K562 (cell line): Measurements from ENCODE around the gene TNF. TPM values are rescaled to one million over a fixed set of nuclear protein-coding genes. Genes with fewer than 3 reads are reported as not detected.

Experiments used
- ATAC-seq: fragments of 200-7000 bp; cut with Tn5 transposase; 3 replicates; pipeline ENCODE4 v1.9.1; 2020; ENCODE audit warnings: moderate library complexity
- BruUV-seq: library from RNA; stranded (reverse); fragments of 400-500 nt; replicated peaks from 2 replicates; lab custom pipeline; 2021; lab: Mats Ljungman, UMichigan
- CTCF ChIA-PET: fragments of 300-600 bp; formaldehyde crosslinking; extraction: SDS; loops from one replicate; lab custom pipeline; 2021; ENCODE audit warnings: low intra/inter-chr PET ratio; lab: Yijun Ruan, JAX
- POLR2A ChIA-PET: fragments of 300-600, 350-650 bp; sonication (Branson Sonifier 250); formaldehyde crosslinking; extraction: SDS; loops from one replicate; lab custom pipeline; 2021; ENCODE audit warnings: antibody characterized with exemption, inconsistent platforms; lab: Yijun Ruan, JAX
- DNase-seq, 4 experiments: peaks; one replicate each; pipeline versions ENCODE4 v3.0.0 to v3.0.0-alpha.2; 2011 to 2018; ENCODE audit warnings: low spot score in 3 of 4, mixed read lengths in 3 of 4; ENCODE audit errors: extremely low read depth in 1 of 4
- FAIRE-seq: peaks from 2 replicates; lab custom pipeline; 2011; peaks lifted over from hg19 to GRCh38; lab: Jason Lieb, UNC
- H2AFZ ChIP-seq: 2 replicates; pipeline ENCODE4 v1.6.0; 2011; ENCODE audit warnings: low read depth, low read length, control low read depth, inconsistent platforms
- H3K27ac ChIP-seq: fragments of 200-600 bp; 3 replicates; pipeline ENCODE4 v1.8.0; 2011; ENCODE audit warnings: low read depth, mild to moderate bottlenecking, control low read depth, inconsistent platforms, low read length, moderate library complexity, mixed read lengths; ENCODE audit errors: extremely low read depth
- H3K27me3 ChIP-seq, 2 experiments: fragments of 300-600 bp in 1 of 2; 2 replicates in 1 of 2; 3 replicates in 1 of 2; pipeline versions ENCODE4 v1.6.0 to v1.8.0; 2011; ENCODE audit warnings: inconsistent platforms in 2 of 2, low read length in 2 of 2, mild to moderate bottlenecking in 1 of 2, mixed read lengths in 1 of 2, moderate library complexity in 1 of 2; ENCODE audit not compliant: control insufficient read depth in 2 of 2, insufficient read depth in 2 of 2
- H3K36me3 ChIP-seq: fragments of 300-600 bp; 3 replicates; pipeline ENCODE4 v1.8.0; 2011; ENCODE audit warnings: mild to moderate bottlenecking, low read length, inconsistent platforms; ENCODE audit not compliant: control insufficient read depth, insufficient read depth
- H3K4me1 ChIP-seq, 2 experiments: fragments of 200-600 bp in 1 of 2; replicated peaks in 1 of 2; 2 replicates in 1 of 2; 3 replicates in 1 of 2; pipeline versions ENCODE4 v1.5.1 to v1.8.0; 2011; ENCODE audit warnings: inconsistent platforms in 2 of 2, low read length in 2 of 2, mild to moderate bottlenecking in 1 of 2, mixed read lengths in 1 of 2, moderate library complexity in 1 of 2; ENCODE audit not compliant: control insufficient read depth in 2 of 2, insufficient read depth in 2 of 2
- H3K4me2 ChIP-seq: 2 replicates; pipeline ENCODE4 v1.6.1; 2011; ENCODE audit warnings: low read length, control low read depth, inconsistent platforms, mixed read lengths; ENCODE audit not compliant: insufficient read depth
- H3K4me3 ChIP-seq: fragments of 200-600 bp; sonication (generic), shearing (Covaris generic); 2 replicates; pipeline ENCODE4 v1.5.1; 2016; ENCODE audit warnings: control low read depth, inconsistent platforms
- H3K79me2 ChIP-seq: fragments of 200-600 bp; 3 replicates; pipeline ENCODE4 v1.8.0; 2011; ENCODE audit warnings: low read length, inconsistent platforms; ENCODE audit not compliant: control insufficient read depth, insufficient read depth
- H3K9ac ChIP-seq, 2 experiments: 2 replicates each; pipeline versions ENCODE4 v1.6.0 to v1.6.1; 2011; ENCODE audit warnings: low read depth in 2 of 2, low read length in 2 of 2, control low read depth in 1 of 2, inconsistent platforms in 1 of 2, mild to moderate bottlenecking in 1 of 2, mixed read lengths in 1 of 2; ENCODE audit not compliant: insufficient read depth in 1 of 2
- H3K9me1 ChIP-seq: one replicate; pipeline ENCODE4 v1.6.0; 2011; ENCODE audit warnings: inconsistent platforms, mild to moderate bottlenecking, low read length, moderate library complexity; ENCODE audit not compliant: control insufficient read depth, insufficient read depth
- H3K9me3 ChIP-seq: replicated peaks from 2 replicates; pipeline ENCODE4 v1.5.1; 2011; ENCODE audit warnings: low read depth, low read length, inconsistent platforms; ENCODE audit not compliant: control insufficient read depth, insufficient read depth
- H4K20me1 ChIP-seq: replicated peaks from 2 replicates; pipeline ENCODE4 v1.6.1; 2011; ENCODE audit warnings: low read length, inconsistent platforms, mixed read lengths; ENCODE audit not compliant: control insufficient read depth, insufficient read depth
- CSDE1 ChIP-seq, 2 experiments: fragments of 450-650 bp; IDR thresholded peaks; 2 replicates each; pipeline ENCODE4 v1.6.1; 2016; ENCODE audit warnings: mild to moderate bottlenecking in 1 of 2
- CTCF ChIP-seq, 3 experiments: IDR thresholded peaks in 2 of 3; conservative IDR thresholded peaks in 1 of 3; 2 replicates each; pipeline ENCODE4 v1.5.1; 2011 to 2012; ENCODE audit warnings: low read length in 3 of 3, mild to moderate bottlenecking in 3 of 3, control low read depth in 2 of 3, improper control_type of control experiment in 1 of 3, inconsistent platforms in 1 of 3, low read depth in 1 of 3, mixed read lengths in 1 of 3, moderate library complexity in 1 of 3; ENCODE audit not compliant: insufficient read depth in 2 of 3
- ETV6 ChIP-seq, 3 experiments: fragments of 150-350 bp in 1 of 3; sonication (generic) in 1 of 3; formaldehyde crosslinking in 1 of 3; IDR thresholded peaks; 2 replicates each; pipeline versions ENCODE4 v1.6.1 to v1.8.0; 2014 to 2022; ENCODE audit warnings: borderline replicate concordance in 2 of 3, low read depth in 2 of 3, antibody characterized with exemption in 1 of 3, low read length in 1 of 3, mild to moderate bottlenecking in 1 of 3, missing genetic modification reagents in 1 of 3
- FOXA3 ChIP-seq, 2 experiments: fragments of 450-650 bp in 1 of 2; sonication (generic) in 1 of 2; formaldehyde crosslinking; IDR thresholded peaks in 1 of 2; conservative IDR thresholded peaks in 1 of 2; 2 replicates each; pipeline versions ENCODE4 v1.4.0 to v1.8.0; 2020 to 2022; ENCODE audit warnings: mild to moderate bottlenecking in 2 of 2, missing genetic modification reagents in 1 of 2
- GABPA ChIP-seq: fragments of 200-800 bp; sonication (Bioruptor generic); conservative IDR thresholded peaks from 2 replicates; pipeline ENCODE4 v1.6.1; 2016; ENCODE audit warnings: low read depth, missing genetic modification characterization, missing compliant biosample characterization
- MAFG ChIP-seq: fragments of 450-650 bp; conservative IDR thresholded peaks from 2 replicates; pipeline ENCODE4 v1.6.1; 2016; ENCODE audit warnings: missing genetic modification characterization, missing compliant biosample characterization
- MAX ChIP-seq: sonication (generic); formaldehyde crosslinking; IDR thresholded peaks from 2 replicates; pipeline ENCODE4 v1.9.0; 2022; ENCODE audit warnings: mild to moderate bottlenecking, missing genetic modification reagents
- RAD51 ChIP-seq: fragments of 450-650 bp; IDR thresholded peaks from 2 replicates; pipeline ENCODE4 v1.7.1; 2016; ENCODE audit warnings: low read depth, mild to moderate bottlenecking, borderline replicate concordance
- USF2 ChIP-seq: sonication (generic); formaldehyde crosslinking; IDR thresholded peaks from 2 replicates; pipeline ENCODE4 v1.5.0; 2020; ENCODE audit warnings: missing genetic modification reagents
- ZBTB7A ChIP-seq: IDR thresholded peaks from 2 replicates; pipeline ENCODE4 v1.6.1; 2011; ENCODE audit warnings: low read depth, mild to moderate bottlenecking, low read length, moderate library complexity, borderline replicate concordance; ENCODE audit not compliant: control insufficient read depth
- ZFP1 ChIP-seq: fragments of 450-650 bp; formaldehyde crosslinking; IDR thresholded peaks from 2 replicates; pipeline ENCODE4 v1.4.0; 2020; ENCODE audit warnings: mild to moderate bottlenecking, mixed read lengths
- ZNF766 ChIP-seq: fragments of 200-800 bp; sonication (Bioruptor generic); conservative IDR thresholded peaks from 2 replicates; pipeline ENCODE4 v1.6.1; 2016; ENCODE audit warnings: missing genetic modification characterization, missing compliant biosample characterization
- WGBS: fragments of 100-300 bp; shearing (Covaris generic); methylation state at CpG from one replicate; pipeline ENCODE4 v1.1.6; 2016; ENCODE audit warnings: low coverage, mixed read lengths; ENCODE audit not compliant: insufficient coverage; ENCODE audit errors: missing lambda C conversion rate; 5-methylcytosine and 5-hydroxymethylcytosine counted together
- in situ Hi-C: fragments of 300-500 bp; cut with MboI; formaldehyde crosslinking; loops from 4 replicates; pipeline ENCODE4 v1.15.0; 2018; ENCODE audit warnings: inconsistent platforms, mixed read lengths
- intact Hi-C: fragments of 100-400 bp; cut with micrococcal nuclease; formaldehyde crosslinking; loops from 2 replicates; pipeline ENCODE4 v1.14.2; 2022
- polyA plus RNA-seq, 8 experiments: library from polyadenylated mRNA; depleted of rRNA in 4 of 8; stranded (reverse) in 5 of 8; unstranded in 3 of 8; fragments of >200 nt; fragmentation: Nextera tagmentation in 2 of 8; fragmentation: Illumina TruSeq in 1 of 8; extraction: Ambion mirVana in 2 of 8; extraction: Trizol in 1 of 8; gene quantifications; 2 replicates each; pipeline versions ENCODE4 v1.2.1 to v1.2.3, GENCODE V29; 2011 to 2014; ENCODE audit warnings: inconsistent platforms in 1 of 8, missing spikeins in 1 of 8
- total RNA-seq, 7 experiments: library from RNA; depleted of rRNA in 6 of 7; stranded (reverse); fragments of >200 nt in 6 of 7; fragmentation: Illumina TruSeq in 2 of 7; extraction: Trizol in 2 of 7; gene quantifications; 2 replicates each; pipeline versions ENCODE4 v1.2.1 to v1.2.3, GENCODE V29; 2011 to 2021; ENCODE audit warnings: low replicate concordance in 1 of 7
- TF ChIP-seq, protein P1 (sequence below): fragments of 200-800 bp; sonication (Bioruptor generic); IDR thresholded peaks from 2 replicates; pipeline ENCODE4 v1.6.1; 2017; ENCODE audit warnings: missing genetic modification characterization, missing compliant biosample characterization
- TF ChIP-seq, protein P2 (sequence below): sonication (generic); formaldehyde crosslinking; IDR thresholded peaks from 2 replicates; pipeline ENCODE4 v1.9.0; 2022; ENCODE audit warnings: mild to moderate bottlenecking, missing genetic modification reagents

The TNF gene
- total and polyA plus RNA-seq, 9 of the 15 experiments (the other 6 are each of a cell fraction or from before 2014, with no cell fraction given) = 0.08 to 0.40 TPM; not detected in 7

GRCh38 chr6:31586599-31587281 is 11.4 kb downstream of the TNF start:
- no peak overlapping the region for H3K27ac ChIP-seq
- no peak for FAIRE-seq
- H4K20me1 ChIP-seq = no peaks in the 10 kb centered on the region
- H3K79me2 ChIP-seq = no peaks in the 10 kb centered on the region
- H3K27me3 ChIP-seq = no peaks in the 10 kb centered on the region
- BruUV-seq = no TSS peak
- H3K4me1 ChIP-seq = peaks cover 27 to 30% of the 10 kb centered on the region in 2 experiments
- no peaks in the 10 kb centered on the region for H3K36me3 ChIP-seq
- ChIA-PET POLR2A (interaction anchor here (0.5 to 1.8 kb wide), 6 partner anchors 9 to 495 kb away, joined by 3 to 8 read pairs (median 4); partner anchors contain the start of gene DDX39B), CTCF (no interaction called here)
- no peaks in the 10 kb centered on the region for H3K9me3 ChIP-seq
- H3K9ac ChIP-seq = peak overlapping the region in 1 of 2 experiments; percentile 18; a peak in 2 of 4 replicates
- no peak for DNase-seq
- intact Hi-C loops = loop anchor here (10.0 kb wide), 1 partner anchor 392 kb away; no protein-coding TSS in a partner anchor
- ATAC-seq = no peak
- in situ Hi-C loops = no loop called here
- 26% methylated on average over 9 of the region's 9 CpGs for WGBS
- H3K4me2 ChIP-seq = no peak overlapping the region
- H3K4me3 ChIP-seq = no peak overlapping the region
- H2AFZ ChIP-seq = peak overlapping the region; percentile 51
- no peaks in the 10 kb centered on the region for H3K9me1 ChIP-seq
- TF ChIP-seq CTCF (IDR thresholded peaks at IDR 0.05 in 2 of 3, conservative IDR thresholded peaks at IDR 0.05 in 1 of 3; ENCODE audit: insufficient read depth in 2 of 3, low read depth in 1 of 3, low read length in 3 of 3) = no peak
- TF ChIP-seq ZBTB7A = peak; percentile 44; the same call in 1 of the 2 replicates
- TF ChIP-seq, protein P1, sequence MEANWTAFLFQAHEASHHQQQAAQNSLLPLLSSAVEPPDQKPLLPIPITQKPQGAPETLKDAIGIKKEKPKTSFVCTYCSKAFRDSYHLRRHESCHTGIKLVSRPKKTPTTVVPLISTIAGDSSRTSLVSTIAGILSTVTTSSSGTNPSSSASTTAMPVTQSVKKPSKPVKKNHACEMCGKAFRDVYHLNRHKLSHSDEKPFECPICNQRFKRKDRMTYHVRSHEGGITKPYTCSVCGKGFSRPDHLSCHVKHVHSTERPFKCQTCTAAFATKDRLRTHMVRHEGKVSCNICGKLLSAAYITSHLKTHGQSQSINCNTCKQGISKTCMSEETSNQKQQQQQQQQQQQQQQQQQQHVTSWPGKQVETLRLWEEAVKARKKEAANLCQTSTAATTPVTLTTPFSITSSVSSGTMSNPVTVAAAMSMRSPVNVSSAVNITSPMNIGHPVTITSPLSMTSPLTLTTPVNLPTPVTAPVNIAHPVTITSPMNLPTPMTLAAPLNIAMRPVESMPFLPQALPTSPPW (CRISPR knock-in tag) = peak; percentile 41
- peak; percentile 53 for TF ChIP-seq MAX (CRISPR knock-in tag)
- TF ChIP-seq FOXA3 (CRISPR knock-in tag; conservative IDR thresholded peaks at IDR 0.05 in 1 of 2, IDR thresholded peaks at IDR 0.05 in 1 of 2) = no peak
- 0 out of 2 replicates have a peak, but pooled peaks have one; percentile 17 for TF ChIP-seq ZNF766 (CRISPR knock-in tag)
- TF ChIP-seq, protein P2, sequence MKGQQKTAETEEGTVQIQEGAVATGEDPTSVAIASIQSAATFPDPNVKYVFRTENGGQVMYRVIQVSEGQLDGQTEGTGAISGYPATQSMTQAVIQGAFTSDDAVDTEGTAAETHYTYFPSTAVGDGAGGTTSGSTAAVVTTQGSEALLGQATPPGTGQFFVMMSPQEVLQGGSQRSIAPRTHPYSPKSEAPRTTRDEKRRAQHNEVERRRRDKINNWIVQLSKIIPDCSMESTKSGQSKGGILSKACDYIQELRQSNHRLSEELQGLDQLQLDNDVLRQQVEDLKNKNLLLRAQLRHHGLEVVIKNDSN (CRISPR knock-in tag) = peak; percentile 35; the same call in 1 of the 2 replicates
- peak in 1 of 2 experiments; percentile 57; a peak in 1 of 4 replicates for TF ChIP-seq ETV6 (IDR thresholded peaks at IDR 0.05; ENCODE audit: borderline replicate concordance in 1 of 2, low read depth in 2 of 2, low read length in 1 of 2)
- no peak for TF ChIP-seq ETV6 (CRISPR knock-in tag; IDR thresholded peaks at IDR 0.05; ENCODE audit: borderline replicate concordance)
- TF ChIP-seq CSDE1 (IDR thresholded peaks at IDR 0.05) = no peak
- no peak for TF ChIP-seq MAFG (tag)
- TF ChIP-seq RAD51 = 0 out of 2 replicates have a peak, but pooled peaks have one; percentile 28
- no peak for TF ChIP-seq ZFP1
- peak; percentile 15; the same call in 1 of the 2 replicates for TF ChIP-seq USF2 (CRISPR knock-in tag)
- peak; percentile 45; the same call in 1 of the 2 replicates for TF ChIP-seq GABPA (tag)
